Stimulated activated CD8-positive, alpha-beta memory T cell treated with anti-CD3 and anti-CD28 coated beads, Interleukin-4, amount 100 ng/mL, for 1 hour (primary cell): ENCODE data around the gene DNAJC4.

Experiments used
- DNase-seq, 2 donors: peaks; one replicate each; pipeline ENCODE4 v3.0.0-alpha.2; 2020; ENCODE audit warnings: low read depth in 2 of 2, low spot score in 1 of 2

The DNAJC4 gene

GRCh38 chr11:64208086-64208795 is 22.1 kb upstream of the DNAJC4 start:
- DNase-seq: no peak

GRCh38 chr11:64208796-64209562 is 21.4 kb upstream of the DNAJC4 start:
- DNase-seq: no peak

GRCh38 chr11:64209563-64209843 is 20.8 kb upstream of the DNAJC4 start:
- DNase-seq: no peak

GRCh38 chr11:64210301-64211020 is 19.9 kb upstream of the DNAJC4 start:
- DNase-seq: no peak

GRCh38 chr11:64211181-64211872 is 19.0 kb upstream of the DNAJC4 start:
- DNase-seq: no peak

- no peak for DNase-seq
These were observed 13.5 kb upstream of the DNAJC4 start for GRCh38 chr11:64216879-64217278.

- DNase-seq: no peak
These were observed 11.6 kb upstream of the DNAJC4 start for GRCh38 chr11:64218628-64219353.

GRCh38 chr11:64219354-64219684 is 11.0 kb upstream of the DNAJC4 start:
- DNase-seq: no peak

- DNase-seq: no peak
These were observed 10.6 kb upstream of the DNAJC4 start for GRCh38 chr11:64219755-64220154.

GRCh38 chr11:64220271-64220670 is 10.1 kb upstream of the DNAJC4 start:
- no peak for DNase-seq

- no peak for DNase-seq
These were observed 9.6 kb upstream of the DNAJC4 start for GRCh38 chr11:64220798-64221197.

GRCh38 chr11:64222651-64223000 is 7.7 kb upstream of the DNAJC4 start:
- no peak for DNase-seq

- DNase-seq: no peak
These were observed 7.2 kb upstream of the DNAJC4 start for GRCh38 chr11:64223001-64223651.

GRCh38 chr11:64224151-64224890 is 6.0 kb upstream of the DNAJC4 start:
- DNase-seq: no peak

GRCh38 chr11:64224891-64225607 is 5.3 kb upstream of the DNAJC4 start:
- no peak for DNase-seq

GRCh38 chr11:64225608-64226506 is 4.5 kb upstream of the DNAJC4 start, which contains the start of the genes NUDT22 and TRPT1:
Gene NUDT22, plus strand, starts transcription at chr11:64226274. Its CDS starts 379 bp downstream, at chr11:64226653.
Gene TRPT1, minus strand, starts transcription at chr11:64226186. Its CDS starts 326 bp downstream, at chr11:64225860.
- DNase-seq: peak; percentile 86 to 87

- no peak for DNase-seq
These were observed 3.8 kb upstream of the DNAJC4 start for GRCh38 chr11:64226507-64227051.
